ENCODE data around the gene MEGF8. TPM values are rescaled to one million over a fixed set of nuclear protein-coding genes. Genes with fewer than 3 reads are reported as not detected.

MEGF8 gene
- polyA plus RNA-seq, 12 donors: 19.3 to 31.5 (median 23.5) TPM; not detected in 1

DNA sequence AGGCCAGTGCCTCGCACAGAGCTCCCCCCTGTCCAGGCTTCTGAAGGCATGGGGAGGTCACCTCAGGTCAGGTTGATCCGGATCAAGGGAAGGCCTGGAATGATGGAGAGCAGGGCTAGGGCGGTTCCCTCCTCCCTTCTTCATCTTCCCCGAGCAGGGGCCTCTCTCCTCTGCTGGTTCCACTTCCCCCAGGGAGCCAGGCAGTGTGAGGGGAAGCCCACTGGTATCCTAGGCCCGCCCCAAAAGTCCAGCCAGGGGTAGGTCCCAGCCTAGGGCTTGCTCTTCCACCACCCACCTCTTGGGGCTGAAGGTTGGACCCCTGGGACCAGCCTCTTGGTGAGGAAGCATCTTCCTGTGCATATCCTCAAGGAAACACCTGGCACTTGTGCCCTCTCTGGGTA, 39.9 kb upstream of the MEGF8 start:
- no peak for DNase-seq

DNA sequence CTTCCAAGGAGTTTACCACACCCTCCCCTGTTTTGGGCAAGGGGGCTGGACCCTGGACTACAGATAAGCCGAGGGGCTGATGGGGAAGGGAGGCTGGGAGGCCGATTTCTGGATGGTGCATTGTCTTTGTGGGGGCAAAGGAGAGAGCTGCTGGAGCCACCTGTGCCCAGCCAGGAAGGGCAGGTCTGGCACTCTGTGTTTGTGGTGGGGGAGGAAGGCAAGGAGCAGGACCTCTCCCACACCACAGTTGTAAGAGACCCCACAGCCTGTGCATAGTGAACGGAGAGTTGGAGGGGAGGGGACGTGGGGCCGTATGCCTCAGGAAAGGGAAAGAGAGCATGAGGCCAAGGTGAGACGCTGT, 39.5 kb upstream of the MEGF8 start:
- no peak for DNase-seq

DNA sequence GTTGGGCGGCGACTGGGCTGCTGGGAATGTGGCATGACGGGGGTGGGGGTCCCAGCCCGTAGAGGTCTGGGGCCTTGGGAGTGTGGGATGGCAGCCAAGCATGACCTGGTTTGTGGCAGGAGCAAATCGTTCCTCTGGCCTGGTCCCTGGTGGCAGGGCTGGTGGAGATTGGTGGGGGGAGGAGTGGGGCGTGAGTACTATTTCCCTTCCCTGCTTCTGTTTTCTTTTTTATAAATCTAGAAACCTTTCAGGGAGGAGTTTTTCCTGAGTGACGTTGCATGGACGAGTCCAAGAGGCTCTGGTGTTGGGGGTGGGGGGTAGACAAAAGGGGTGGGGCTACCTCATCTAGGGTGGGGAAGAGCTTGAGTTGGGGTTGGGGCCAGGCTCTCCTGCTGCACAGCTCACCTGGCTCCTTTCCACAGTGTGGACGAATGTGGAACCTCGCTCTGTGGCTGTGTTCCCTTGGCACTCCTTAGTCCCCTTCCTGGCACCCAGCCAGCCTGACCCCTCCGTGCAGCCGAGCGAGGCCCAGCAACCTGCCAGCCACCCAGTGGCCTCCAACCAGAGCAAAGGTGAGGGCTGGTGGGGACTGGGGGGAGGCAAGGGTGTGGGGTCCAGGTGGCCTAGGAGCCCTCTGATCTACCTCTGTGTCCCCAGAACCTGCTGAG, 39.0 kb upstream of the MEGF8 start:
- DNase-seq: no peak

DNA sequence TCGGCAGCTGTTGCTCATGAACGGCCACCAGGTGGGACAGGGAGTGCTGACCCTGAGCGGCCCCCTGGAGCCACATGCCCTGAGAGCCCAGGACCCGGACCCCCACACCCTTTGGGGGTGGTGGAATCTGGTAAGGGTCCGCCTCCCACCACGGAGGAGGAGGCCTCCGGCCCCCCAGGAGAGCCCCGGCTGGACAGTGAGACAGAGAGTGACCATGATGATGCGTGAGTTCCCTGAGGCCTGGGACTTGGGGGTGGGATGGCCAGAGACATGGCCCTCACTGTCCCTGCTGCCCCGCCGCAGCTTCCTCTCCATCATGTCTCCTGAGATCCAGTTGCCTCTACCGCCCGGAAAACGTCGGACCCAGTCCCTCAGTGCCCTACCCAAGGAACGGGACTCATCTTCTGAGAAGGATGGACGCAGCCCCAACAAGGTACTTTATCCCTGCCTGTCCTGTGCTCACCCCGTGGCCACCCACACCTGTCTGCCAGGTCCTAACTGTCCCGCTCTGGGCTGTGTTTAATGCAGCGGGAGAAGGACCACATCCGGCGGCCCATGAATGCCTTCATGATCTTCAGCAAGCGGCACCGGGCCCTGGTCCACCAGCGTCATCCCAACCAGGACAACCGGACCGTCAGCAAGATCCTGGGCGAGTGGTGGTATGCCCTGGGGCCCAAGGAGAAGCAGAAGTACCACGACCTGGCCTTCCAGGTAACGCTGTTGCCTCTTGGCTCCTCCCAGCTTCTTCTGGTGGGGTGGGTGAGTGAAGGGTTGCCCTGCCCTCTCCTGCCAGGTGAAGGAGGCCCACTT, 38.2 kb upstream of the MEGF8 start:
- DNase-seq: no peak

DNA sequence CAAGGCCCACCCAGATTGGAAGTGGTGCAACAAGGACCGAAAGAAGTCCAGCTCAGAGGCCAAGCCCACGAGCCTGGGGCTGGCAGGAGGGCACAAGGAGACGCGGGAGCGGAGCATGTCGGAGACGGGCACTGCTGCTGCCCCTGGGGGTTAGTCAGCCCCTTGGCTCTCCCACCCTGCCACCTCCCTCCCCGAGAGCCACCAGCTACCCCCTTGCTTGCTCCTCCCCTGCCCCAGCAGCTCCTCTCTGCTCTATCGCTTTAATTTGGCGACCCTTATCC, 37.7 kb upstream of the MEGF8 start:
- no peak for DNase-seq

DNA sequence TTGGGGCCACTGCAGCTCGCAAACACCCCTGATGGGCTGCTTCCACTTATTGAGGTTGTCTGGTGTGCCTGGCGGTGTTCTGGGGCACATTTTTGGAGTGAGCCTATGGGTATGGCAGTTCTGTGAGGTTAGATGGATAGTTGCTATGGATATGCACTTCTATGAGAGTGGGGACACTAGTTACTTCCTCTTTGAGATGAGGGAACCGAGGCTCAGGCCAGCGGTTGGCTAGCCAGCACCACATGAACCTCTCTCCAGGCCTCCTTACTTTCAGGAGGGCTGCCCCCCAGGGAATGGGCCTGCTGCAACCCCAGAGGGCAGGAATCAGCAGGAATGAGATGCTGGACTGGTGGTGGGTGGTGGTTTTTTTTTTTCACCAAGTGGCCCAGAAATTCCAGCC, 37.0 kb upstream of the MEGF8 start:
- no peak for DNase-seq

DNA sequence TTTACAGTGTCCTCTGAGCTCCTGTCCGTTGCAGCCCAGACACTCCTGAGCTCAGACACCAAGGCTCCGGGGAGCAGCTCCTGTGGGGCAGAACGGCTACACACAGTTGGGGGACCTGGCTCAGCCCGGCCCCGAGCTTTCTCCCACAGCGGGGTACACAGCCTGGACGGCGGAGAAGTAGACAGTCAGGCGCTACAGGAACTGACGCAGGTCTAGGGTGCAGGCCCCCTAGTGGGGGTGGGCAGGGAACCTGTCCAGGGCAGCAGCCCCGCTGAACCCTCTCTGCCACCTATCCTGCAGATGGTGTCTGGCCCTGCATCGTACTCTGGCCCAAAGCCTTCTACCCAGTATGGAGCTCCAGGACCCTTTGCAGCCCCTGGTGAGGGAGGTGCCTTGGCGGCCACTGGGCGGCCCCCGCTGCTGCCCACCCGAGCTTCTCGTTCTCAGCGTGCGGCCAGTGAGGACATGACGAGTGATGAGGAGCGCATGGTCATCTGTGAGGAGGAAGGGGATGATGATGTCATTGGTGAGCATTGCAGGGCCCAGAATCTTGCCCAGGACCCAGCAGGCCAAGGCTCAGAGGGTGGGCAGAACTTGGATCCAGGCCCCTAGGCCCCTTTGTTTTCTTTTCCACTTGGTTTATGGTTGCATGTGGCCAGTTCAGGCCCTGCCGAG, 36.4 kb upstream of the MEGF8 start:
- no peak for DNase-seq

DNA sequence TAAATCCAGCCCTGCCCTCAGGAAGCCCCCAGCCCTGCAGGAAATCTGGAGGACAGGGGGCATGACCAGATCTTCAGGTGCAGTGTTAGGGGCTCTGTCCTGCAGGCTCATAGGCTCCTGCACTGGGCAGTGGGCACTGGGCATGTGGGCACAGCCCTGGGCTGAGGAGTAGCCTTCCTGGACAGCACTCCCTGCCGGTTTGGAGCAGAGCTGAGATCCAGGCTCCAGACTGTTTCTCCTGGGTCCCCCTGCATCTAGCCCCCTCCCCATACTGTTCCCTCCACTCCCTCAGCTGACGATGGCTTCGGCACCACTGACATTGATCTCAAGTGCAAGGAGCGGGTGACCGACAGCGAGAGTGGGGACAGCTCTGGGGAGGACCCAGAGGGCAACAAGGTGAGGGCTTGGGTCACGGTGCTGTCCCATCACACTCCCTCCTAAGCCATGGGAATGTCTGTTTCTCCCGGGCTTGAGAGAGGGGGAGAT, 35.8 kb upstream of the MEGF8 start:
- DNase-seq: no peak

DNA sequence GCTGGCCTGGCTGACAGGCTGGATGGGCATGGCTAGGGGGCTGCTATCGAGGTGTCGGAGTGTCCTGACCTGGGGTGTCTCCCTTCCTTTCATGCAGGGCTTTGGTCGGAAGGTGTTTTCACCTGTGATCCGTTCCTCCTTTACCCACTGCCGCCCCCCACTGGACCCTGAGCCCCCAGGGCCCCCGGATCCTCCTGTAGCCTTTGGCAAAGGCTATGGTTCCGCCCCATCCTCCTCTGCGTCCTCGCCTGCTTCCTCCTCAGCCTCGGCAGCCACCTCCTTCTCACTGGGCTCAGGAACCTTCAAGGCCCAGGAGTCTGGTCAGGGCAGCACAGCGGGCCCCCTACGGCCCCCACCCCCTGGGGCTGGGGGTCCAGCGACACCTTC, 35.3 kb upstream of the MEGF8 start:
- no peak for DNase-seq

DNA sequence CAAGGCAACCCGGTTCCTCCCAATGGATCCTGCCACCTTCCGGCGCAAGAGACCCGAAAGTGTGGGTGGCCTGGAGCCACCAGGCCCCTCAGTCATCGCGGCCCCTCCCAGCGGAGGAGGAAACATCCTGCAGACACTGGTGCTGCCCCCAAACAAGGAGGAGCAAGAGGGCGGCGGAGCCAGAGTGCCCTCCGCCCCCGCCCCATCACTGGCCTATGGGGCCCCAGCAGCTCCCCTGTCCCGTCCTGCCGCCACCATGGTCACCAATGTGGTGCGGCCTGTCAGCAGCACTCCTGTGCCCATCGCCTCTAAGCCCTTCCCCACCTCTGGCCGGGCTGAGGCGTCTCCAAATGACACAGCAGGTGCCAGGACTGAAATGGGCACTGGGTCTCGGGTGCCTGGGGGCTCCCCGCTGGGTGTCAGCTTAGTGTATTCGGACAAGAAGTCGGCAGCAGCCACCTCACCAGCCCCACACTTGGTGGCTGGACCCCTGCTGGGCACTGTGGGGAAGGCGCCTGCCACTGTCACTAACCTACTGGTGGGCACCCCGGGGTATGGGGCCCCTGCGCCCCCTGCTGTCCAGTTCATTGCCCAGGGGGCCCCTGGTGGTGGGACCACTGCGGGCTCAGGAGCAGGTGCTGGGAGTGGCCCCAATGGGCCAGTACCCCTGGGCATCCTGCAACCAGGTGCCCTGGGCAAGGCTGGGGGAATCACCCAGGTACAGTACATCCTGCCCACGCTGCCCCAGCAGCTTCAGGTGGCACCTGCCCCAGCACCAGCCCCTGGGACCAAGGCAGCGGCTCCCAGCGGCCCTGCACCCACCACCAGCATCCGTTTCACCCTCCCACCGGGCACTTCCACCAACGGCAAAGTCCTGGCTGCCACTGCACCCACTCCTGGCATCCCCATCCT, 34.7 kb upstream of the MEGF8 start:
- DNase-seq: no peak

DNA sequence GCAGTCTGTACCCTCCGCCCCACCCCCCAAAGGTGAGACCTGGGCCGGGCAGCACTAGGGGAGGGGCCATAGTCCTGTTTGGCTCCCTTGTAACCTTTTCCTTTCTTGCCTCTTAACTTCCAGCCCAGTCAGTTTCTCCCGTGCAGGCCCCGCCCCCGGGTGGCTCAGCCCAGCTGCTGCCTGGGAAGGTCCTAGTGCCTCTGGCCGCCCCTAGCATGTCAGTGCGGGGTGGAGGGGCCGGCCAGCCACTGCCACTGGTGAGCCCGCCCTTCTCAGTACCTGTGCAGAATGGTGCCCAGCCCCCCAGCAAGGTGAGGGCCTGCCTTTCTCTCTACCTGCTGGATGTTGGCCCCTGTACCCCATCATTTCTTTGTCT, 34.0 kb upstream of the MEGF8 start:
- DNase-seq: no peak

DNA sequence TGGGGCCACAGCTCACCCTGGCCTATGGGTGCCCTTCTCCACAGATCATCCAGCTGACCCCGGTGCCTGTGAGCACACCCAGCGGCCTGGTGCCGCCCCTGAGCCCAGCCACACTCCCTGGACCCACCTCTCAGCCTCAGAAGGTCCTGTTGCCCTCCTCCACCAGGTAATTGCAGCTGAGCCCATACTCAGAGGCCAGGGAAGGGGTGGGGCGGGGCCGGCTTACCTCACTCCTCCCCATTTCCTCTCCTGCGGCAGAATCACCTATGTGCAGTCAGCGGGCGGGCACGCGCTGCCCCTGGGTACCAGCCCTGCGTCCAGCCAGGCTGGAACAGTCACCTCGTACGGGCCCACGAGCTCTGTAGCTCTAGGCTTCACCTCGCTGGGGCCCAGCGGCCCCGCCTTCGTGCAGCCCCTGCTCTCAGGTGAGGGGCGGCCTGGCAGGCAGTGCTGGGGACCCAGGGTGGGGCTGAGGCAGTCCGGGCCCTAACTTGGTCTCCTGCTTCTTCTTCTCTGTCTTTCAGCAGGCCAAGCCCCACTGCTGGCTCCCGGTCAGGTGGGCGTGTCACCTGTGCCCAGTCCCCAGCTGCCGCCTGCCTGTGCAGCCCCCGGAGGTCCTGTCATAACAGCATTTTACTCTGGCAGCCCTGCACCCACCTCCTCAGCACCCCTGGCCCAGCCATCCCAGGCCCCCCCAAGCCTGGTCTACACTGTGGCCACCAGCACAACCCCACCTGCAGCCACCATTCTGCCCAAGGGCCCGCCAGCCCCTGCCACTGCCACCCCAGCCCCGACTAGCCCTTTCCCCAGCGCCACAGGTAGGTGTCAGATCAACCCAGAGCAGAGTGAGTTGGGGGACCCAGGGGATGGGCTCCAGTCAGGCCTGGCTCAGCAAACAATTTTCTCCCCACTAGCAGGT, 33.1 kb upstream of the MEGF8 start:
- no peak for DNase-seq

DNA sequence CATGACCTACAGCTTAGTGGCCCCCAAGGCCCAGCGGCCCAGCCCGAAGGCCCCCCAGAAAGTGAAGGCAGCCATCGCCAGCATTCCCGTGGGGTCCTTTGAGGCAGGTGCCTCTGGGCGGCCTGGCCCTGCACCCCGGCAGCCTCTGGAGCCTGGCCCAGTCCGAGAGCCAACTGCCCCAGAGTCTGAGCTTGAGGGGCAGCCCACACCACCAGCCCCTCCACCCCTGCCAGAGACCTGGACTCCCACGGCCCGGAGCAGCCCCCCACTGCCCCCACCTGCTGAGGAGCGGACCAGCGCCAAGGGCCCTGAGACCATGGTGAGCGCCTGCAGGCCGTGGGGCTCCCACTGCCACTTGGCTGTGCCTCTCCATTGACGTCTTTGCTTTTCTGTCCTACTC, 32.5 kb upstream of the MEGF8 start:
- no peak for DNase-seq

DNA sequence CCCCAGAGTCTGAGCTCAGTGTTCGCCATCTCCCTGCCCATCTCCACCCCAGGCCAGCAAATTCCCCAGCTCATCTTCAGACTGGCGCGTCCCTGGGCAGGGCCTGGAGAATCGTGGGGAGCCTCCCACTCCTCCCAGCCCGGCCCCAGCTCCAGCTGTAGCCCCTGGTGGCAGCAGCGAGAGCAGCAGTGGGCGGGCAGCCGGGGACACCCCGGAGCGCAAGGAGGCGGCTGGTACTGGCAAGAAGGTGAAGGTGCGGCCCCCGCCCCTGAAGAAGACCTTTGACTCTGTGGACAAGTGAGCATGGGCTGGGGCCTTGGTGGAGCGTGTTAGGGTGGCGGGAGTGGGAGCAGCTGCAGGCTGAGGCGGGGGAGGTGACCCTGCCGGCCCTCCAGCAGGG, 31.9 kb upstream of the MEGF8 start:
- DNase-seq: no peak

DNA sequence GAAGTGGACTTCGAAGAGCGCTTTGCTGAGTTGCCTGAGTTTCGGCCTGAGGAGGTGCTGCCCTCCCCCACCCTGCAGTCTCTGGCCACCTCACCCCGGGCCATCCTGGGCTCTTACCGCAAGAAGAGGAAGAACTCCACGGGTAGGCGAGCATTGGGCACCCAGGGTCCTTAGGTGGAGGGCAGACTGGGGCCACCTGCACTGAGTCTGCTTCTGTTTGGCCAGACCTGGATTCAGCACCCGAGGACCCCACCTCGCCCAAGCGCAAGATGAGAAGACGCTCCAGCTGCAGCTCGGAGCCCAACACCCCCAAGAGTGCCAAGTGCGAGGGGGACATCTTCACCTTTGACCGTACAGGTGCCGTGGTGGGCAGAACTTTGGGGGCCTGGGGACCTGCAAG, 31.5 kb upstream of the MEGF8 start:
- no peak for DNase-seq

DNA sequence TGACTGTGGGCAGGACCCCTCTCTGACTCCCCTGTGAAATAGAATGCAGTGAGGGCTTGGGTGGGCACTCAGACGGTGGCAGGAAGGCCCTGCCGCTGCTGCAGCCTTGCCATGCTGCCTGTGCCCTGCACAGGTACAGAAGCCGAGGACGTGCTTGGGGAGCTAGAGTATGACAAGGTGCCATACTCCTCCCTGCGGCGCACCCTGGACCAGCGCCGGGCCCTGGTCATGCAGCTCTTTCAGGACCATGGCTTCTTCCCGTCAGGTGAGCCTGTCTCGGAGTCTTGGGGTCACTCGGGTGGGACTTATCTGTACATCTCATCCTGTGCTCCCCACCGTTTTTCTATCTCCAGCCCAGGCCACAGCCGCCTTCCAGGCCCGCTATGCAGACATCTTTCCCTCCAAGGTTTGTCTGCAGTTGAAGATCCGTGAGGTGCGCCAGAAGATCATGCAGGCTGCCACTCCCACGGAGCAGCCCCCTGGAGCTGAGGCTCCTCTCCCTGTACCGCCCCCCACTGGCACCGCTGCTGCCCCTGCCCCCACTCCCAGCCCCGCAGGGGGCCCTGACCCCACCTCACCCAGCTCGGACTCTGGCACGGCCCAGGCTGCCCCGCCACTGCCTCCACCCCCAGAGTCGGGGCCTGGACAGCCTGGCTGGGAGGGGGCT, 30.8 kb upstream of the MEGF8 start:
- DNase-seq: no peak

DNA sequence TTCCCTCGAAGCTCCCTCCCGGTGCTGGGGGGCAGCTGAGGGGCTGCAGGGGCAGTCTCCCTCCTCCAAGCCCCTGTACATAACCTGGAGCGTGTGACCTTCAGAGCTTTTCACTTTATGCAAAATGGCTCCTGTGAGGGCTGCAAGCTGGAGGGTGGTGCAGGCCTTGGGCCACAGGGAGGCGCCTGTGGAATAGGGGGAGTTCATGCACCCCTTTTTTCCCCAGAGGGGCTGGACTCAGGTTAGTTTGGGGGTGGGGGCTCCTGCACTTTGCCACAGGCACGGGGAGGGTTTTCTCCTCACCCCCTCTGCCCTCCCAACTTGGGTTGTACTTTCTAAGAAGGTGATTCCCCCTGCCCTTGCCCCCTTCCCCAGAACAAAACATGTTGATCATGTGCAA, 30.1 kb upstream of the MEGF8 start:
- no peak for DNase-seq

DNA sequence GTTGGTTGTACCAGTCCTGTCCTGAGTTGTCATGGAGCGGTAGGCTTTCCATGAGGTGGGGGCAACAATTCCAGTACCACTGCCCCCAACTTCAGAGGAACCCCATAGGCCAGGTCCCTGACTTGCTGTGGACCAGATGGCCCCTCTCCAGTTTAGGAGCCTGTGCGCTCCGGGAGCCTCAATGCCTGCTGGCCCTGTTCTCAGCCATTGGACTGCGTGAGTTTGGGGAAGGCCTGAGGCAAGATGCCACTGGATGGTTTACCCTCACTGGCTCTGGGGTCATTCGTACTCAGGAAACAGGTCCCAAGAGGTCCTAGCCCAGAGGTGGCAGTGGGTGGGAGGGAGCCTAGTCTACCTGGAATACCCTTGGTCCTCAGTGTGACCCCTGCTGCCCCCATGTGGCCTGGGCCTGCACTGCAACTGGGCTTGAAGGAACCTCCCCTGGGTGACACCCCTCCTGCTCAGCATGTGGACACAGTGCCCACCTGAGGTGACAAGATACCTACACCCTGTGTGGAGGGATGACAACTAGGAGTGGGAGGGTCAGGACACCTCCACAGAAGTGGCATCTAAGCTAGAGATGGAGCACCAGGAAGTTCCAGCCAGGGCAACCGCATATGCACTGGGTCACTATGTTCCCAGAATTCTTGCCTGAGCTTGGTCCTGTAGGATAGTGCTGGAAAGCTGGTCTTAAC, 29.5 kb upstream of the MEGF8 start:
- DNase-seq: no peak

DNA sequence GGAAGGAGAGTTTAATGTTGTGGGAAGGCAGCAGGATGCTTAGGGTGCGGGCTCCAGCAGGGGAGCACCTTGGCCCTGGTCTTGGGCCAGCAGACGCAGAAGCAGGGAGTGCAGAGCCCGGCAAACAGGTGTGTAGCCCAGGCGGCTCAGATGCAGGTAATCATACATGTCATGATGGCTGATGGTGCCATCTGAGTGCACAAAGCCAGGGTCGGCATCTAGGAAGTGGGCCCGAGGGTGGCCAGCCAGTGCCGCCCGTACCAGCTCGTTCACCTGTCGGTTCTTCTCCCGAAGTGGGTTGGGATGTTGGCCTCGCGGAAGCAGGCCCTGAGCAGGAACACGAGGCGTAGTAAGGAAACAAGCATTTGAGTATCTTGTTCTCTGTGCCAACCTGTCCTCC, 28.4 kb upstream of the MEGF8 start:
- no peak for DNase-seq

DNA sequence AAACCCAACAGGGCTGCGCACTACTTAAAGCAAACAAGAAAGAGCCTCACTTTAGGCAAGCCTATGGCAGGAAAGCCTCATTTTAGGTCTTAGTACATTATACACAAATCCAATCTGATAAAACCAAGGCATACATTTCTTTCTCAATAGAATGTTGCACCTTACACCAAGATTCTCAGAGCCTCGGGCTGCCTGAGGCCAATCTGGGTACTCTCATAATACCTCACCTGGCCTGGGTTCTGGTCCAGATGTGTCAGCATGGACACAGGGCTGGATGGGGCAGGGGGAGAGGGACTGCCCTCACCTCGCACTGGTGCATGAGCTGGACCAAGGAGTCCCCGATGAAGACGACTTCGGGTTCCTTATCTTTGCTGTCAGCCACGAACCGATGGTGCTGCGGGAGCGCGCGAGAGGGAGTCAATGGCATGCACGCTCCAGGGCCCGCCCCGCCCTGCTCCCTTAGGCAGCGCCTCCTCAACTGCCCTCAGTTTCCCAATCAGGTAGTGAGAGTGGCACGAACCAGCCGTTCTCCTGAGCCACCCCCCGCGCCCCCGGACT, 23.7 kb upstream of the MEGF8 start, which contains the start of gene PRR19:
Gene PRR19, plus strand, starts transcription at position 487 of the 558 bp plus-strand sequence. CDS start 7,453 bp downstream, outside the sequence.
- DNase-seq: no peak

Measured in muscle of arm (tissue), 12 donors.